HG02571 (cell line): ENCODE data around the gene DTX4.
A peak's percentile ranks its signal among the peaks of the same experiment; 100 is the strongest.

Source experiments
- ATAC-seq: cut with Tn5 transposase; IDR thresholded peaks from one replicate; pipeline ENCODE4 v1.9.1; 2021; ENCODE audit warnings: mild to moderate bottlenecking, moderate library complexity; ENCODE audit not compliant: unreplicated experiment

Gene DTX4

DNA sequence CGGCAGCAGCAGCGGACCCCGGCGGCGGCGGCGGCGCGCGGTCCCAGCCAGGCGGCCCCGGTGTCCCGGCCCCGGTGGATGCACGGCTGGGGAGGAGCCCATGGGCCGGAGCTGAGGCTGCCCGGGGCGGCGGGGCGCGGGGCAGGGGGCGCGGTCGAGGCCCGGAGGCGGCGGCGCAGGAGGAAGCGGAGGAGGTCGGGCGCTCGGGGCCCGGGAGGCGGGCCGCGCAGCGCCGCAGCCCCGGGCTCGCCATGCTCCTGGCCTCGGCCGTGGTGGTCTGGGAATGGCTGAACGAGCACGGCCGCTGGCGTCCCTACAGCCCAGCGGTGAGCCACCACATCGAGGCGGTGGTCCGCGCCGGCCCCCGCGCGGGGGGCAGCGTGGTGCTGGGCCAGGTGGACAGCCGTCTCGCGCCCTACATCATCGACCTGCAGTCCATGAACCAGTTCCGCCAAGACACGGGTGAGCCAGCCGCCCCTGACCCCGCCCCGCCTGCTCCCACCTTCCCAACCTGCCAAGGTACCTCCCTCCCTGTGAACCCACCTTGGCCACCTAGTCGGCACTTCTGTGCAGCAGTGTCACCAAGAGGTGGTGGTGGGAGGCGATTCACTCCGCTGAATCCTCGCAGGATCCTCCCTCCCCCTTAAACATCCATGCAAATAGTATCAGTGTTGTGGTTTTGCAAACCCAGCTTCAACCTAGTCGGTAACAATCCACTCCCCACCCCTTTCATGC, 580 bp downstream of the DTX4 start:
- peak; percentile 29 for ATAC-seq

DNA sequence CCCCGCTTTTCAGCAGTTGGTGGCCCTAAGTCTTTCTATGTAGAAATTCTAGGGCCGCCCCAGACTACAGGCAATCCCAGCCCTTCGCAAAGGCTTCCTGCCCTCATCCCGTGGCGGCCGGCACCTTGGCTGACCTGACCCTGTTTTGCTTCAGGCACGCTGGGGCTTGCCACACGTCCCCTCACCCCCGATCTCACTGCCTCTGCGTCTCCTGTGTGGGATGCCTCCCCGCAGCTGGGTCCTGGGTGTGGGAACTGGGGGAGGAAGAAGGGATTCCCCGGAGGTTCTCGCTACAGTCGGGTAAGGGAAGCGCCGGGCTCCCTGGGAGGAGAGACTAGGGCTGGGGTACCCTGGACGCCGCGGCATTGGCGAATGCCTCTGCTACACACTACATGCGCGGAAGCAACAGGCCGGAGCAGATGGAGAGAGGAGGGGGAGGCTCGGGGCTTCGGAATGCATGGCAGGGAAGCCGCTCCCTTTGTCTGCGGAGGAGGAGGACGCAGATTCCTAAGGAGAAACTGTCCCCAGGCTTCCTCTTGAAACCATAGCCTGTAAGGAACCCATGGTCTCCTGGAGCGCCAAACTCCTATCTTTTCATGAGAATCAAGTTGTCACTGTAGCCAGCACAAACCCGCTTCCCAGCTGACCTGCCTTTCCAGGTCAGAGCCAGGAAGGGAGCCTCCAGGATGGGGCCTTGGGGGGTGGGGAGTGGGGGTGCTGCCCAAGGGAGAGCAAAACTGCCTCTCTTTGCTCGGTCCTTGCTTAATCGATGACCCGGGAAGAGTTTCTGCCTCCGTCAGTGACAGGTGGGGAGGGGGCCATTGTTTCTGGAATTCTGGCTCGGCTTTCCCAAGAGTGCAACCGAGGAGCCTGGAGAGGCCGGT, 1.4 kb downstream of the DTX4 start:
- ATAC-seq, result peak; percentile 6

DNA sequence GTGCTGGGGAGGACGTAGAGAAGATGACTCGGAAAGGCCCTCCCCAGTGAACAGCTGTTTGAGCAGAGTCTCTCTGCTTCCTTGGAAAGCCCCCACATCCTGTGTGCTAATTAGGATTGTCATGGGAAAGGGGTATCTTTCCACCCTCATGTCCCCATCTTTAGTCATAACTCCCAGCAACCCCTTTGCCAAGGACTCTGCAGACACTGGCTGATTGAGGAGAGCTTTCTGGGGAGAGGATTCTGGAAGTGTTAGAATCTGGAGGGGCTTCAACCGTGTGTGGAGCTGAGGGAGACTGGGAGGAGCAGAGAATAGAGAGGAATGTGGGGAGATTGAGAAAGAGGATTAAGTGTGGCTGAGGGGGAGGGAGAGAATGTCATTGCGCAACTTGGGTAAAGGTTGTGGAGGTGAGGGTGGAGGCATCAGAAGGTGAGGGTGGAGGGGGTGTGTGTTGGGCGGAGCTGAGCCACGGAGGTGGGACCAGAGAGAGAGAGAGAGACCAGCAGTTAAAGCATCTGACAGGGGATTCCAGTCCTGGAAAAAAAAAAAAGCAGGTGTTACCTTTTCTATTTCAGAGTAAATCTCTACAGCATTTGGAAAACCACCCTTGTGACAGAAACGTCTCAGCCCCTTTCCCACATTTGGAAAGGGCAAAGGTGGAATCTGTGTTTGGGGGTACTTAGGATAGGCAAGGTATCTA, 2.2 kb downstream of the DTX4 start:
- ATAC-seq, result no peak

DNA sequence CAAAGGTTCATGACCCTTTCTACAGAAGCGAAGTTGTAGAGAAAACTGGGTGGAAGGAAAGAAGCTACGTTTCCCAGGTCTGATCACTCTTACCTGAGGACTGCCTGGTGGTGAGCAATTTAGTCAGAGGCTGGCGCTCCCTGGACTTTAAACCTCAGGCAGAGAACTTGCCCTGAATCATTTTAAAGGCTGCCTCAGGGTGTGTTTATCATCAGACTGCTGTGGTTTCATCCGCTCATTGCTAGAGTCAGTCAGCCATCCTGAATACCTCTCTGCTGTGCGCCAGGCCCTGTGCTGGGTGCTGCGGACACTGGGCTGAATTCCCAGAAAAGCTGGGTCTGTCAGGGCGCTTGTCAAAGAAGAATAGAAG, 2.7 kb downstream of the DTX4 start:
- ATAC-seq, result no peak

DNA sequence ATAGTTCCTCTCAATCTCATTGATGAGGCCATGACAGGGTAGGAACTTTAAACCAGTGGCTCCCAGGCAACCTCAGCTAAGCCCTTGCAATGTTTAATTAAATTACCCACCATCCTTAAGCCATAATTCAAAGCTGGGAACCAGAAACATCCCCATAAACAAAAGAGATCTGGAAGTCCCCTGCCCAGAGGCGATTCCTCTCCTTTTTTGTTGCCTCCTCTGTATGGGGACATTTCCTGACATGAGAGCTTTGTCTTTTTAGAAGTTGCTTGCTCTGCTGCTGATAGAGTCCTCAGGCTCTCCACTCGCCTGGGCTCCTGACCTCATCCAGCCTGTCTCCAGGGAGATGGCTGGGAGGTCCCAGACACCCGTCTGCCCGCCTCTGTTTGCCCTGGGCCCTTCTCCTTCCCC, 3.2 kb downstream of the DTX4 start:
- no peak for ATAC-seq

DNA sequence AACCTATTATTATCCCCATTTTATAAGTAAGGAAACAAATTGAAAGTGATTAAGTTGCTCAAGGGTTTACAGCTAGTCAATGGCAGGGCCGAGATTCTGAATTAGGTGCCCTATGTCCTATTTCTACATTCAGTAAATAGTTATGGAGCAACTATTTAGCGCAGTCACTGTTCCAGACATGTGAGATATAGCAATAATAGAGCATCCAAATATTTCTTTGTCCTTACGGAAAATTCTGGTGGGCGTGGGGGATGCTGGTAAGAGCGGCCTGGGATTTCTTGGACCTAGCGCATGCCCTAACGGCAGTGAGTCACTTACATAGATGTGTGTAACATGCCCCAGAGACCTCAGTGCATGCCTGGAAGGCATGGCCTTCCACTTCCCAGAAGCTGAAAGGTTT, 4.4 kb downstream of the DTX4 start:
- ATAC-seq, result no peak

DNA sequence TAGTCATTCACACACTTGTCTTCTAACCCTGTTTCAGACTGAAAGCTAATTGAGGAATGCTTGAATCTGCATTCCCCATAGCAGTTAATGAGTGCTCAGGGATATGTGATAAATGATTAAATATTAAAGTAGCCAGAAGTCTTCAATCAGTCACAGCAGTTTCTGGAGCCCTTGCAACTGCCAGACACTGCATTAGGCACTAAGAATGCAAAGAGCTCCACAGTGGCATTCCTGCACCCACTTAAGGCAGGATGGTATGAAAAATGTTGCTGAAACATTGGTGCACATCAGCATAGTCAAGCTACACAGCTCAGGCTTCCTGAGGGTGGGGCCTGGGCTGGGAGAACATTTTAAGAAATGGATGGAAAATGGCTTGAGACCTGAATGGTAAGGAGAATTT, 6.5 kb downstream of the DTX4 start:
- ATAC-seq, result no peak

DNA sequence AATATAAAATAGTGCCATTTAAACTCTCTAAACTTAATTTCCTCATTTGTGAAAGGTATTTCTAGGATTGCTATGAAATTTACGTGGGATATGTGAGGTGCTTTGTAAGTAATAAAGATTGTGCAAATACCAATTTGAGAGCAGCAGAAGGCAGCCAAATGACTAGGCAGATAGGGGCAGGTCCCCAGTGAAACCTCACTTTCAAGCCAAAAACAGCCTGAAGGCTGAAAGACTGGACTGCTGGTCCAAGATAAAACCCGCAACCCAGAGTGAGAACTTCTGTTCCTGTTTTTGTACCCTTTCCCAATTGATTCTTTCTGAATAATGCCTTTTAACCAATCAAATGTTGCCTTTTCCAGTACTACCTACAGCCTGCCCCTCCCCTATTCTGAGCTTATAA, 7.2 kb downstream of the DTX4 start:
- ATAC-seq, result no peak

DNA sequence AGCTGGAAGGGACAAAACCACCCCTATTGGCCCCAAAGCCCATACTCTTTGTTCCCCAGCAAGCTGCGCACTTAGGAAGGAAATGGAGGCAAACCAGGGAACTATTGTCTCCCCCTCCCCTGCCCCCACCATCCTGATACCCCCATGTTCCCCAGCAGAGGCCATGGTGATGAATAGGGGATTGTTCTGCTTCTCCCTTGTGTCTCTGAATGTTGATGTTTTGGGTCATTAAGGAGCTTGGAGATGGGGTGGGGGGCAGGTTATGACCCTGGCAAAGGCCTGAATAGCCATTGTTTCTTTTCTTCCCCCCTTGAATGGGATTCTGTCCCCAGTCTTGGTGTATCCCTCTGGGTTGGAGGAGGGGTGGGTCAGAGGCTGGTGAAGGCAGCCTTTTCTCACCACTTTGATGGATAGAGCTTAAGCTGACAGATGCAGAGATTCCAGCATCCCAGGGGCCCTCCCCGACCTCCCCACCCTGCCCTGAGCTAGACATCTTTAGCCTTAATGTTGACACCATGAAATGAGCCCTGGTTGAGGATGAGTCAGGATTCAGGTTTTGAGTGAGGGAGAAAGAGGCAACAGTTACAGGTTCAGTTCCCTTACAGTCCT, 8.3 kb downstream of the DTX4 start:
- ATAC-seq, result no peak

DNA sequence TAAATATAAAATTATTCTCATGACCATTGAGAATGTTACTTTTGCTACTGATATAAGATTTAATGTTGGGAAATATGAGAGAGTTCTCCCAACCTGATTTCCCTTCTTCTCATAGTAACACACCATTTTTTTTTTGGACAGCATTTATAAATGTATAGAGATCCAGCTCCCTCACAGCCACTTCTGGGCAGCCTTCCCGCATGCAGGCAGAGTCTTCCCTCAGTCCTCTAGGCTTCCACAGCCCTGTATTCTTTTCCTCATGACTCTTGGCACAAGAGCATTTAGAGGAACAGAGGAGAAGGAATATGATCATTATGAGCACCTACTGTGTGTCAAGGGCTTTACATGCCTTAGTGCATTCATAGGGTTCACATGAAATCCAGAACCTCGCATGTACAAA, 9.0 kb downstream of the DTX4 start:
- ATAC-seq, result no peak

DNA sequence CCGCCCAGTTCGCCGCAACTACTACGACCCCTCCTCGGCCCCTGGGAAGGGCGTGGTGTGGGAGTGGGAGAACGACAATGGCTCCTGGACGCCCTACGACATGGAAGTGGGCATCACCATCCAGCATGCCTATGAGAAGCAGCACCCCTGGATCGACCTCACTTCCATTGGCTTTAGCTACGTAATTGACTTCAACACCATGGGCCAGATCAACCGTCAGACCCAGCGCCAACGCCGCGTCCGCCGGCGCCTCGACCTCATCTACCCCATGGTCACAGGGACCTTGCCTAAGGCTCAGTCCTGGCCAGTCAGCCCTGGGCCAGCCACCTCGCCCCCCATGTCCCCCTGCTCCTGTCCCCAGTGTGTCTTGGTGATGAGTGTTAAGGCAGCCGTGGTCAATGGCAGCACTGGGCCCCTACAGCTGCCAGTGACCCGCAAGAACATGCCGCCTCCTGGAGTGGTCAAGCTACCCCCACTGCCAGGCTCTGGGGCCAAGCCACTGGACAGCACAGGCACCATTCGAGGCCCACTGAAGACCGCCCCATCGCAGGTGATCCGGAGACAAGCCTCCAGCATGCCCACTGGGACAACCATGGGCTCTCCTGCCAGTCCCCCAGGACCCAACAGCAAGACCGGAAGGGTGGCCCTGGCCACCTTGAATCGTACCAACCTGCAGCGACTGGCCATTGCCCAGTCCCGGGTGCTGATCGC, 10.0 kb downstream of the DTX4 start:
- ATAC-seq, result no peak

DNA sequence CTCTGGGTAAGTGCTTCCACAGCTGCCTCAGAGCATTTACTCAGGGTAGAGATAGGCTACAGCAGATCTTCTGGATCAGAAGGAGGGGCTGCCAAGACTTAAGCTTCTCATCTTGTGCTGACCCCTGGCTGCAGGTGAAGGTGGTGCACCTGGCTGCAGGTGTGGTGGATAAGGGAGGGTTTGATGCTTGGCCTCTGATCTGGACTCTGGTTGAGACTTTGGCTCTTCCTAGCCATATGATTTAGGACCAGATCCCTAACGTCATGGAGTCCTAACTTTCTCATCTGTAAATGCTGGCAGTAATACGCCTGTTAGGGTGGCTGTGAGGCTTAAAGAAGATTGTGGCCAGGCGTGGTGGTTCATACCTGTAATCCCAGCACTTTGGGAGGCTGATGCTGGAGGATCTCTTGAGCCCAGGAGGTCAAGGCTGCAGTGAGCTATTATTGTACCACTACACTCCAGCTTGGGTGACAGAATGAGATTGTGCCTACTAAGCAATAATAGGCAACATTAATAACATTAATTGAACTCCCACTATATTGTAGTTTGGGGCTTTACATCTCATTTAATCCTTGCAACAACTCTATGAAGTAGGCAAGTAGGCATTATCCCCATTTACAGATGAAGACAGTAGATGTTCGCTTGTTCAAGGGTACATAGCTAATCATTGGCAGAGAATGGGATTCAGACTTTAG, 10.7 kb downstream of the DTX4 start:
- ATAC-seq, result no peak

DNA sequence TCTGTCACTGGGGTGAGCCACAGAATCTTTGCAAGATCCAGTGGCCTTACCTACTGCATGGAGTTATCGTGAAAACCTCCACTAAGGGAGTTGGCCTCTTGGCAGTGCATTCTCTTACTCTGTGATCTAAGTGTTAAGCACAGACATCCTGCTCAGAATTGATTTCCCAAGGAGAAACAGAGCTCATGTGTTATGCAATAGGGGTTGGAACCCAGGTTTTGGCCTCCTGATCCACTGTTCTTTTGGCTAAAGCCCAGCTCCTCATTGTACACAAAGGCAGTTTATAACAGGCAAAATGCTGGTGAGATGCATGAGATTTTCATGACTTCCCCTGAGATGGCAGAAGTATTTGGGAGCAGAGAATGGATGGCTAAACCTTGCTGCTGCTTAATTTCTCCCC, 11.8 kb downstream of the DTX4 start:
- ATAC-seq, result no peak

DNA sequence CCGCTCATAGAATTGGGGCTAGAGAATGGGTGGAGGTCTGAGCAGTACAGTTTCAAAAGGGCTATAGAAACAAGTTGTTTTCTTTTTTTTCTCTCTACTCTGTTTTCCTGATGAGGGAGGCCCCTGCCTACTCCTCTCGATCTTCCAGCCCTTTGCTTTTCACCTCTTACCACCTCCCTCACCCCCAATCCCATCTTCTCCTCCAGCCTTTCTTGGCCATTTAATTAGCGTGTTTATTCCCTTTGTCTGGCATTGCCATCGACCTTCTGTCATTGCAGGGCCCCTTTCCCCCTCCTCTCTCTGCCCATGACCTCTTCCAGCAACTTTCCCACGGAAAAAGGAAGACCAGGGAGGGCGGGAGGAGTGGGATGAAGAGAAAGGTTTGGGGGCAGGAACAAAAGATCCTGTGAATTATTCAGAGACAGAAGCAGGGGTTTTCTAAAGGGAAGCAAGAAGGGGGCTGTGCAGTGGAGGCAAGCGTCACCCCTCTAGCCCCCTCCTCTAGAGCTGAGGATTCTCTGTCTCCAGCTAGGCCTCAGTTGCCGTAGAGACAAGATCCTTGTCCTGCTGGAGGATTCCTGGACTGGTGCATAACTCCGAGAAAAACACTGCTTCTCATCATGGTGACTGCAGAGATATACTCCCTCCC, 12.9 kb downstream of the DTX4 start:
- ATAC-seq, result no peak

DNA sequence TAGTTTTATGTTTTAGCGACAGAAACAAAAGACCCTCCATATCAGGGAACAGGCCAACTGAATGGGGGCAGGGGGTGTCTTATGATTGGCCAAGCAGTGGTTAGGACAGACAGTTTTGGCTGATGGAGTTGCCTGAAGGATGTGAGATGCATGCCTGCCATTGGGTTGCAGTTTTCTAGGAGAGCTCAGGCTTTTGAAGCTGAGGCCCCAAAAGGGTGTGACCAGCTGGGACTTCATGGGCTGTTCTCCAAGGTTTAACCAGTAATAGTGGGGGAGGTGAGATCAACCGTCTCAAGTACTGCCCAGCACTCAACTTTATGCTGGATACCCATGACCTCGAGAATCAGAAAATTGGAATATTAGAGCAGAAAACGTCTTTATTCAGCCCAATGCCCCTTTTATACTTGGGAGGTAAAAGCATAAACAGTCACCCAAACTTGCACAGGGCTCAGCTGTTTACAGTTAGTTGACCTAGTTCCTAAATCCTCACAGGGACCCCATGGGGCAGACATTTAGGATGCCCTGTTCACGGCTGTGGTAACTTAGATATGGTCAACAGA, 13.5 kb downstream of the DTX4 start:
- ATAC-seq, result no peak

DNA sequence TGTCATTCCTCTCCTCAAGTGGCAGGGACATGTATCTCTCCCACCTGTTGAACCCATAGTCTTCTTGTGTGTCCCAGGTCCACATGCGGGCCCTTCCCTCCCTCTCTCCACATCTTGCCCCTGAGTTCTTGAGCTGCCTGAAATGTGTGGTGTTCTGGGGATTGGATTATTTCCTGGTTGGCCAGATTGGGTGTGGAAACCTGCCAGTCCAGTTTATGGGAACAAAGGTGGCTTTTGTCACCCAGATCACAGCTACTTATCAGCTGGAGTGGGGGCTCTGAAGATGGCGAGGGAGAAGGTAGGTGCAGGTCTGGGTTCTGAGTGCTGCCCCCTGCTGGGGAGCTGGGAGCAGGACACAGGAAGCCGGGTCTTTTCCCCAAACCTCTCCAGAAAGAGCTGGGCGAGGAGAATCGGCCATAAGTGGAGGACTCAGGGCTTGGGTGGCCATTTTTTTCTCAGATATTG, 14.2 kb downstream of the DTX4 start:
- peak; percentile 75 for ATAC-seq

DNA sequence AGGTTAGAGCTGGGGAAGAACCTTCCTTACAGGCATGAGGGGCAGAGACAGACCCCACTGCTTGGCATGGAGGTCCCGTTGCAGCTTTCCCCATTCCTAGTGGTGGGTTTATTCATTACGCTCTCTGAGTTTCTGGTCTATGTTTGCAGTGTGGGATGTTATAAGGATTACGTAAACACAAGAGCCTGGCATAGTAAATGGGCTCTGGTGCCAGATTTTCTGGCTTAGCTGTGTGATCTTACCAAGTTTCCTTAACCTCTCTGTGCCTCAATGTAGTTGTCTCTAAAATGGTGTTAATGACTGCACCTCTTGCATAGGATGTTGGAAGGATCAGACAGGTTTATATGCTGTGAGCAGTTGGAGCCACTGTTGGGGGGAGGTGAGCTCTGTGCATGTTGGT, 15.1 kb downstream of the DTX4 start:
- ATAC-seq, result no peak

DNA sequence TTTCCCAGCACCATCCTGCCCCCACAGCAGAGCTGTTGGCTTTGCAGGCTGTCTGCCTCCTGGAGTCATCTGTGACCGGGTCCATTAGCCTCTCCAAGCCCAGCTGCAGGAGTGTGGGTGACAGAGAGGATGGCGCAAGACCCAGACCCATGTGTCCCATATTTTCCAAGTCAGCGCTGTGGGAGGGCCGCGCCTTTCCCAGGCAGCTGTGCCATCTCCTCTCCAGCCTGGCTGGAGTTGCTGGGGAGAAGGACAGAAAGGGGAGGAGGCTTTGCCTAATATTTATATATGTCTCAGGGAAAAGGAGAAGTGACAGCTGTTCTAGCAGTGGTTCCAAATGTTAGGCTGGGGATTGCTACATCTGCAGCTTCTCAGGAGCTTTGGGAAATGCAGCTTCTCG, 15.7 kb downstream of the DTX4 start:
- ATAC-seq, result no peak

DNA sequence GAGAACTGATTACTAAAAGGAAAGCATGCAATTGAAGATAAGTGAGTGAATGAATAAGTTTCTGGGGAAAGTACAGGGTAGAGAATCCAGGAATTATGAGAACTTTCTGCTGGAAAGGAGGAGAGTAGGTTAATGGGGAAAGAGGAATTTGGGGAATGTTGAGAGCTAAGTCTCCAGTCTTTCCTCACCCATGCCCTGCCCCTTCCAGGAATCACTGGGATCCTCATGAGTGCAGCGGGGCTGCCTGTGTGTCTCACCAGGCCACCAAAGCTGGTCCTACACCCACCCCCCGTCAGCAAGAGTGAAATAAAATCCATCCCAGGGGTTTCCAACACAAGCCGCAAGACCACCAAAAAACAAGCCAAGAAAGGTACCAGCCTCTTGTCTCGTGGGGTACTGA, 17.0 kb downstream of the DTX4 start:
- no peak for ATAC-seq
